ENCODE measurements around the gene APOBEC3B. TPM values are rescaled to one million over a fixed set of nuclear protein-coding genes. Genes with fewer than 3 reads are reported as not detected.

The APOBEC3B gene
- total and polyA plus RNA-seq, 2 experiments from 2014 or later: 2.2 to 11.0 TPM

GRCh38 chr22:38946771-38947170, 35.4 kb upstream of the APOBEC3B start:
- Histone ChIP-seq H3K27ac (no peak overlapping the region), H3K36me3 (replicated peaks; ENCODE audit: insufficient read depth, low read depth) (no peaks in the 10 kb centered on the region), H3K9me2 (replicated peaks; ENCODE audit: insufficient read depth) (no peaks in the 10 kb centered on the region), H2AFZ (no peak overlapping the region), H4K20me1 (ENCODE audit: insufficient read depth, poor library complexity, severe bottlenecking) (no peaks in the 10 kb centered on the region), H3K4me1 (ENCODE audit: insufficient read depth) (peaks cover 6% of the 10 kb centered on the region), H3K9me3 (ENCODE audit: low read depth) (no peaks in the 10 kb centered on the region), H3K4me3 (no peak overlapping the region), H3K27me3 (peaks cover 3% of the 10 kb centered on the region), H3K4me2 (no peak overlapping the region), H3K79me2 (no peaks in the 10 kb centered on the region)
- TF ChIP-seq EZH2phosphoT487 (IDR thresholded peaks at IDR 0.05; ENCODE audit: low read depth, severe bottlenecking, unreplicated experiment) (no peak), EZH2 (IDR thresholded peaks at IDR 0.05; ENCODE audit: borderline replicate concordance) (no peak)
- TF ChIP-seq, protein P1, sequence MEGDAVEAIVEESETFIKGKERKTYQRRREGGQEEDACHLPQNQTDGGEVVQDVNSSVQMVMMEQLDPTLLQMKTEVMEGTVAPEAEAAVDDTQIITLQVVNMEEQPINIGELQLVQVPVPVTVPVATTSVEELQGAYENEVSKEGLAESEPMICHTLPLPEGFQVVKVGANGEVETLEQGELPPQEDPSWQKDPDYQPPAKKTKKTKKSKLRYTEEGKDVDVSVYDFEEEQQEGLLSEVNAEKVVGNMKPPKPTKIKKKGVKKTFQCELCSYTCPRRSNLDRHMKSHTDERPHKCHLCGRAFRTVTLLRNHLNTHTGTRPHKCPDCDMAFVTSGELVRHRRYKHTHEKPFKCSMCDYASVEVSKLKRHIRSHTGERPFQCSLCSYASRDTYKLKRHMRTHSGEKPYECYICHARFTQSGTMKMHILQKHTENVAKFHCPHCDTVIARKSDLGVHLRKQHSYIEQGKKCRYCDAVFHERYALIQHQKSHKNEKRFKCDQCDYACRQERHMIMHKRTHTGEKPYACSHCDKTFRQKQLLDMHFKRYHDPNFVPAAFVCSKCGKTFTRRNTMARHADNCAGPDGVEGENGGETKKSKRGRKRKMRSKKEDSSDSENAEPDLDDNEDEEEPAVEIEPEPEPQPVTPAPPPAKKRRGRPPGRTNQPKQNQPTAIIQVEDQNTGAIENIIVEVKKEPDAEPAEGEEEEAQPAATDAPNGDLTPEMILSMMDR (IDR thresholded peaks at IDR 0.05; ENCODE audit: poor library complexity): no peak
- no peak for DNase-seq (ENCODE audit: low spot score)
- 98% methylated on average over 8 of the region's 8 CpGs for WGBS (ENCODE audit: low lambda C conversion rate, missing lambda C conversion rate)

- no peak overlapping the region for H3K4me3 ChIP-seq
- no peaks in the 10 kb centered on the region for H4K20me1 ChIP-seq (ENCODE audit: insufficient read depth, poor library complexity, severe bottlenecking)
- TF ChIP-seq EZH2 (IDR thresholded peaks at IDR 0.05; ENCODE audit: borderline replicate concordance) (no peak), EZH2phosphoT487 (IDR thresholded peaks at IDR 0.05; ENCODE audit: low read depth, severe bottlenecking, unreplicated experiment) (no peak)
- TF ChIP-seq, protein P1 (IDR thresholded peaks at IDR 0.05; ENCODE audit: poor library complexity): no peak
- WGBS (ENCODE audit: low lambda C conversion rate, missing lambda C conversion rate): 80% methylated on average over 14 of the region's 14 CpGs
- no peaks in the 10 kb centered on the region for H3K9me2 ChIP-seq (replicated peaks; ENCODE audit: insufficient read depth)
- no peak for DNase-seq (ENCODE audit: low spot score)
- no peak overlapping the region for H3K27ac ChIP-seq
- no peaks in the 10 kb centered on the region for H3K36me3 ChIP-seq (replicated peaks; ENCODE audit: insufficient read depth, low read depth)
- peaks cover 6% of the 10 kb centered on the region for H3K4me1 ChIP-seq (ENCODE audit: insufficient read depth)
- peaks cover 3% of the 10 kb centered on the region for H3K27me3 ChIP-seq
- H3K9me3 ChIP-seq (ENCODE audit: low read depth): no peaks in the 10 kb centered on the region
- H3K4me2 ChIP-seq: no peak overlapping the region
- no peaks in the 10 kb centered on the region for H3K79me2 ChIP-seq
- H2AFZ ChIP-seq: no peak overlapping the region
Measured at GRCh38 chr22:38947321-38948140, 34.6 kb upstream of the APOBEC3B start.

DNA sequence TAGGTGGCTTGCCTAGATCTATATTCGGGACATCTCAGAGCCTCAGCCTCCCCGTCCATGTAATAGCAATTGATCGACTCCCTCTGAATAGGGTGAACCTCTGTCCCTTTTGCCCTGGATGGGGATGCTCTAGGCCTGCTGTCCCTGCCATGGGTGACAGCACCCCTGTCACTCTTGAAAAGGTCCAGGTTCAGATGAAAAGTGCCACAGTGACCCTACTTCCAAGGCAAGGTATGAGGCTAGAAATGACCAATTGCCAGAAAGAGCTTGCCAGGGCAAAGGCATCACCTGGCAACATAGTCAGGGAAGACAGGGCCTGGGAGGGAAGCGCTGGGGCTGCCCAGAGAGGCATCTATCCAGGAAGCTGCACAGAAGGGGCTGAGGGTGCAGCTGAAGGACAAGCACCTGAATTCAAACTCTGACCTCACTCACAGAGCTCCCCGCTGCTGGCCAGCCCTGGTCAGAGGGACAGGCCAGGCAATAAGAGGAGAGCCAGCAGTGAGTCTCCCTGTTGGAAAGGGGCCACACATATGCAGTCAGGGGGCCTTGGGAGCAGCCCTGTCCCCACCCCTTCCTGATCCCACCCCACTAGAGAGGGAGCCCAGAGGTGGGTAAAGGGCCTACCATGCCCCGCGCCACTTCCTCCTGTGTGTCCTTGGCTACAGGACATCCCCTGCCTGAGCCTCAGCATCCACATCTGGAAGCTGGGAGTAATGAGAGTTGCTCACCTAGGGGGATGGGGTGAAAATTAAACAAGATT, 33.8 kb upstream of the APOBEC3B start:
- TF ChIP-seq EZH2 (IDR thresholded peaks at IDR 0.05; ENCODE audit: borderline replicate concordance) (no peak), EZH2phosphoT487 (IDR thresholded peaks at IDR 0.05; ENCODE audit: low read depth, severe bottlenecking, unreplicated experiment) (no peak)
- TF ChIP-seq, protein P1 (IDR thresholded peaks at IDR 0.05; ENCODE audit: poor library complexity): no peak
- H3K79me2 ChIP-seq: no peaks in the 10 kb centered on the region
- 92% methylated on average over 7 of the region's 7 CpGs for WGBS (ENCODE audit: low lambda C conversion rate, missing lambda C conversion rate)
- no peaks in the 10 kb centered on the region for H3K36me3 ChIP-seq (replicated peaks; ENCODE audit: insufficient read depth, low read depth)
- H3K27ac ChIP-seq: no peak overlapping the region
- no peak overlapping the region for H3K4me2 ChIP-seq
- peaks cover 3% of the 10 kb centered on the region for H3K27me3 ChIP-seq
- no peaks in the 10 kb centered on the region for H3K9me3 ChIP-seq (ENCODE audit: low read depth)
- H3K9me2 ChIP-seq (replicated peaks; ENCODE audit: insufficient read depth): no peaks in the 10 kb centered on the region
- H3K4me1 ChIP-seq (ENCODE audit: insufficient read depth): peaks cover 6% of the 10 kb centered on the region
- no peak for DNase-seq (ENCODE audit: low spot score)
- no peak overlapping the region for H3K4me3 ChIP-seq
- no peak overlapping the region for H2AFZ ChIP-seq
- H4K20me1 ChIP-seq (ENCODE audit: insufficient read depth, poor library complexity, severe bottlenecking): no peaks in the 10 kb centered on the region
